ENCODE results near the gene PLXNA4. TPM values are rescaled to one million over a fixed set of nuclear protein-coding genes. Genes with fewer than 3 reads are reported as not detected.

PLXNA4 gene
- total RNA-seq, 1 donor from 2014 or later, result 133 TPM

- no peak for DNase-seq (ENCODE audit: low spot score)
These were observed 129.5 kb downstream of the PLXNA4 start for GRCh38 chr7:132446666-132447278.

DNA sequence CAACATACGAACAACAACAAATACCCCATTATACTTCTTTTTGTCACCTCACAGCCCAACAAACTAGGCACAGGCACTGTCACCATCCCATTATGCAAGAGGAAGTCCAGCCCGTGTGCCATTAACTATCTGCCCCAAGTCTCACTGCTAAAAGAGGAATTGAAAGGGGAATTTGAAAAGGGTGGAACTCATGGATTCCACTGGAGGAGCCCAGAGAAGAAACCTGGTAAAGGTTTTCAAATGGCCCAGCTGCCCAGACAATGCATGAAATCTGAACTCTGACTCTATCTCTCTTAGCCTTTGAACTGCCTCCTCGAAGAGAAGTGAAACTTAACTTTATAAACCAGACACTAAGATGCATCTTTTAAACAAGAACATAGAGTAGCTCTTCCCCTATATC lies 130.0 kb downstream of the PLXNA4 start:
- DNase-seq (ENCODE audit: low spot score), result no peak

GRCh38 chr7:132443761-132444520 lies 132.3 kb downstream of the PLXNA4 start:
- no peak for DNase-seq (ENCODE audit: low spot score)

- DNase-seq (ENCODE audit: low spot score), result no peak
These were observed 134.3 kb downstream of the PLXNA4 start for GRCh38 chr7:132441935-132442334.

GRCh38 chr7:132440151-132440550 lies 136.1 kb downstream of the PLXNA4 start:
- DNase-seq (ENCODE audit: low spot score), result no peak

GRCh38 chr7:132438926-132439325 lies 137.3 kb downstream of the PLXNA4 start:
- DNase-seq (ENCODE audit: low spot score), result no peak

GRCh38 chr7:132437730-132438129 lies 138.5 kb downstream of the PLXNA4 start:
- DNase-seq (ENCODE audit: low spot score), result no peak

DNA sequence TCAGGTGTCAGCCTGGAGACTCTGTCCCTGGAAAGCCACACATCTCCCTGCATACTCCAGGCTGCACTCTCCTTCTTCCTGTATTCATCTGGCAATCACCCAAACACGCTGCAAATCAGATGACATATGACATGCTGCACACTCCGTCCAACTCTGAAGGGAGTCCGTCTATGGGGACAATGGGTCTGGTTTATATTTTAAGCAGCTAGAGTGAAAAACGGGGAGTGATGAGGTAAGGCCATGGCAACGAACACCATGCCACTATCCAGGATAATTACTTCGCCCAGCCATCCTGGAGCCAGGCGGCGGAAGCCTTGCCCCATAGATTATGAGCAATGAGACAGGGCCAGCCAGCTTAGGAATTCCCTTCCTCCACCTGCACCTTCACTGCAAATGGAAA lies 140.1 kb downstream of the PLXNA4 start:
- no peak for DNase-seq (ENCODE audit: low spot score)

DNA sequence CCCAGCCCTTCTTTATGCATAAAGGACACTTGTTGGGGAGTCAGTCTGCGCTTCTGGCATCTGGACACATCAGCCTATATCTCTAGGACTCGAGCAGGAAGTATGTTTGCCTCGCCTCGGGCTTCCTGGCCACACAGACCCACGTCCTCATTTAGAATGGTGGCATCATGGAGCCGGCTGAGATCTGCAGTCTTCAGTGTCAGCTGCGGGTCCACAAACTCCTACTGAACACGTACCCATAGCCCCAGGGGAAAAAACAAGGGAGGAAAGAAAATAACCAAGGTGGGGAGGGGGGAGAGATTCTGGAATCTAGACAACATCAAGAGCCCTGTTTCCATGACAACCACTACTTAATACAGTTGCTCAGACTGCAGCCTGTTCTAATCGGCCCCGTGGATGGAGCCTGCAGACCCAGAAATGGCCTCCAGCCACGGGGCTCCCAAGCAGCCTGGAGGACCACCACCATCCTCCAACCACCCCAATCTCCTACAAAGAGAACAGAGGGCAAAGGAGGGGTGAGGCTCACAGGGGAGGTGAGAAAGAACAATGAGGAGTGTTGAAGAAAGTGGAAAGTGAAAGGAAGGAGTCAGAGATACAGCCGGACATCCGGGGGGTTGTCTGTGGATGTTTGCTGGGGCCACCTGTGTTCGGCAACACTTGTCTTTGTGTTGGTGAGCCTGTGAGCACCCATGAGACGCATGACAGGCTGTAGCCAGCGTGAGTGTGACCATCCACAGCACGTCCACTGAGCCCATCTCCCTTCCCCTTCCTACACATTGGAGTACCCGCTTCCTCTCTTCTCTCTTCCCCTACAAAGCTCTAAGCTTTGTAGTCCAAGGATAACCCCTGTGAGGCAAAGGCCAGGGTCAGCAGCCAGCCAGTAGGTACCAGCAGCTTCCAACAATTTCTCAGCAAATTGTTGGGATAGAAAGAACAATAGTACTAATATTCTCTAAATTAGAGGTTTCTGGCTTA lies 141.0 kb downstream of the PLXNA4 start:
- DNase-seq (ENCODE audit: low spot score), result no peak

DNA sequence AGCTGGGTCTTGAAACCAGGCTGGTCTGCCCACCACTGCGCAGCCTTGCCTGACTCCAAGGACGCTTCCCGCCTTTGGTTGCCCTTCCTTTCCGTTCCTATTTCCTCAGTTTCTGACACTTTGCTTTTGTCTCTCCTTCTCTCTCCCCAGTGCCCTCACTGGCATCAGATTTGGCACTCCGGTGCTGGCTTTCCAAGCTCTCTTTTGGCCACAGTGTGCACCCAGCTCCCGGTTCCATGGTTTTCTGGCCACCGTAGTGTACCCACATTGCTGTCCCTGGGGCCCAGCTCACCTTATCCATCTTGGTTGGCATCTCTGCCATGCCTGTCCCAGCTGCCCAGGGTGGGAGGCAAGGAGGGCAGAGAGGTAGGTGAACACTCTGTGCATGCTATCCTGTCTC lies 142.2 kb downstream of the PLXNA4 start:
- no peak for DNase-seq (ENCODE audit: low spot score)

GRCh38 chr7:132433301-132433700 lies 143.0 kb downstream of the PLXNA4 start:
- DNase-seq (ENCODE audit: low spot score), result no peak

DNA sequence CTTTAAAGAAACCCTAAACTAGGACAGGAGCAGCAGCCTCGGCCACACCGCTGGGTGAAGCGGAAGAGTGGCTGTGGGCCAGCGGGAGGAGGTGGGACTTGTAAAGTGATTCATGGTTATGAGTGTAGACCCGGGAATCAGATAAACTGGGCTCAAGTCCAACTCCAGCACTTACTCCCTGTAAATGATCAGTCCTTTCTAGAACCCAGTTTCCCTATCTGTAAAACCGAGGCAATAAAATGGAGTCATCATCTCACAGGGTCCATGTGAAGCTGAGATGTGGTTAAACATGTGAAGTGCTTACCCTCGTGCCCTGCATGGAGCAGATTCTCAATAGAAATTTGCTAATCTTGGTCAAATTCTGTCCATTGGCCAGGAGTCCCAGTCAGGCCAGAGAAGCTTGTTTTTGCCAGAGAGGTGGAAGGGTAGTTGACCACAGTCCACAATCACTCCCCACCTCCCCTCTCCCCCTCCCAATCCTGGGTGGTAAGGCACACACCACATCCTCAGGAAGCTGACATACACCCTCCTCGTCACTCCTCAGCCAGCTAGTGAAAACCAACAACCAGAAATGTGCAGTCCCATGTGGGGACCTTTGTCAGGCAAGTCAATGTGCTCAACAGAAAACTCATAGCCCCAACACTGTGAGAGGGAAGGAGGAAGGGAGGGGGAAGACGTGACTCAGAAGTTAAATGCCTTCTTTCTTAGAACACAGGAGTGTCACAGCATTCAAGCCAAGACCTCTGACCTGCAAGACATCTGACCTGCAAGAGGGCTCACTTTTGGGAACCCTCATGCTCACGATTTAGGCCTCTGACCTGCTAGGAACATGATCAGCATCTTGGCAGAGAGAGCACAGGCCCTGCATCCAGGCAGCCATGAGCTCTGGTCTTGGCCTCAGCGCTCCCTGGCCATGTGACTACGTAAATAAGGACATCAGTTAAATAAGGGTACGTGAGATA lies 145.1 kb downstream of the PLXNA4 start:
- DNase-seq (ENCODE audit: low spot score), result no peak

DNA sequence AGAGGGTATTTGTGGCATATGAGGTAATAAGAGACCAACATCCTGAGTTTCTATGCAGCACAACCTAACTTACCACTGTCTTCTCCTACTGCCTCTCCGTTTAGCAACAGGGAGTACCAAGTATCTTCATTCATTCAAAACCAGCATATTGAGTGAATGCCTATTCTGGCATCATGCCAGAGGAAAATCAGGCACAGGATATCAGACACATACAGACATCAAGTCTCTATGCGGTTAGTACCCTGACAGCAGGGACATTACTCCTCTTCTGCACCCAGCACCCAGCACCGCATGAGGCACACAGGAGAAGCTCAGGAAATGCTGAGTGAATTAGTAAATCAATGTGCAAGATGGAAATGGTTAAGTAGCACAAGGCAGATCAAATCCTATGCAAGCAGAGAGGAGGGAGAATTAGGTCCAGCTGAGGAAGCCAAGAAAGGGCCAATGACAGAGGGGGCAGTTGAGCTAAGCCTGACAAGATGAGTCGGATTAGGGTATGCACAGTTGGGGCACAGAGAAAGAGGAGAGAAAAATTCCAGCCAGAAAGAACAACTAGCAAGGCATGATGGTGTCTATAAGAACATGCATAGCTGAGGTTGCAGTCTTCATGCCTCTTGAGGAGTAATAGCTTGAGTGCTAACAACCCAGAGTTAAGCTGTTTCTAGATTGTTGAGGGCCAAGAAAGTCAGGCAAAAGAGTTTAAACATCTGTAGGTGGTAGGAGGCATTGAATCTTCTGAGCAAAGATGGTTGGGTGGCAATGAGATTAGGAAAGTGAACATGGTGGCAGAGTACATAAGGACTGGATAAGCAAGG lies 146.0 kb downstream of the PLXNA4 start:
- no peak for DNase-seq (ENCODE audit: low spot score)

- DNase-seq (ENCODE audit: low spot score), result no peak
These were observed 147.1 kb downstream of the PLXNA4 start for GRCh38 chr7:132429181-132429580.

DNA sequence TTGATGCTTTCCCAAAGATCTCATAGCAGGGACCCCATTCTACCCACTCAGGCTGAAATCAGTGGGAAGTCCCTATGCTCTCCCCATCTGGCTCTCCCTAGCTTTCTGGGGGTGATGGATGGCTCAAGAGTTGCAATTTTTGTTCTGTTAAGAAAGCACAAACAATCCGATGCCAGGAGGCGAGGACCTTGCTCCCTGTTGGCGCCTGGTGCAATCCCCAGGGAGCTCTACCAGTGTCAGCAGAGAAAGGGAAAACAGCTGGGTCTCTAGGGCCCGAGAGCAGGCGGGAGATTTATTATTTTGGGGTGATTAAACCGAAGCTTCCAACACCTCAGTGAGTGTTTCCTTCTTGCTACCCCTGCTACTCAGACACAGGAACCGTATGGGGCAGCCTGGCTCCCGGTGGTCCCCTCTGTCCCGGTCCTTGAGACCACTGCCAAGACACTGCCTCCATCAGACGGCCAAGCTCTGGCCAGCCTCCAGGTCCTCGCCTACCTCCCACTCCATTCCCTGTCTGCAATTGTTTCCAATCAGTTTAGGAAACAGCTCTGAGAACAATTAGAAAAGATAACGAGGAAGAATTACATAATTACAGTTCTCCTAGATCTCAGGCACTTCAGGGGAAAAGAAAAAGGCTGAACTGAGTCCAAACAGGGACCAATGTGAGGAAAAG lies 147.9 kb downstream of the PLXNA4 start:
- DNase-seq (ENCODE audit: low spot score), result no peak

- DNase-seq (ENCODE audit: low spot score), result no peak
These were observed 150.3 kb downstream of the PLXNA4 start for GRCh38 chr7:132425942-132426341.

- no peak for DNase-seq (ENCODE audit: low spot score)
These were observed 151.2 kb downstream of the PLXNA4 start for GRCh38 chr7:132424821-132425724.

DNA sequence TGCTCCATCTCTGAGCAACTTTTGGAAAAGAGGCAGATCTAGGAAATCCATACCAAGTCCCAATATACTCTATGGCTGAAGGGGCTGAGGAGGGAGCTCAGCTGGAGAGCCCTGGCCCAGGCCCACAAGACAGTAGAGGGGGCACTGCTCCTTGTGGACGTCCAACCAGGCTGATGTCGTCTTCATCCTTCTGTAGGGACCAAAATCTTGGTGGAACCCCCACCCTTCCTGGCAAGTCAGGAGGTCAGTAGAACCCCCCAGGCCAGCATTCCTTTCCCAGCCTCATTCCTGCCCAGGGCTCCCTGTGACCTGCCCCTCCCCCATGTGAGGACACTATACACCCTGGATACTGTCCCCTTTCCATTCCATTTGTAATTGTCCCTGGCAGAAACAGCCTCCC lies 152.0 kb downstream of the PLXNA4 start:
- no peak for DNase-seq (ENCODE audit: low spot score)
